ENCODE results near the gene PMFBP1. TPM values are rescaled to one million over a fixed set of nuclear protein-coding genes. Genes with fewer than 3 reads are reported as not detected.

PMFBP1 gene
- total RNA-seq, 4 donors from 2014 or later = 0.13 to 1.4 (median 0.98) TPM

DNA sequence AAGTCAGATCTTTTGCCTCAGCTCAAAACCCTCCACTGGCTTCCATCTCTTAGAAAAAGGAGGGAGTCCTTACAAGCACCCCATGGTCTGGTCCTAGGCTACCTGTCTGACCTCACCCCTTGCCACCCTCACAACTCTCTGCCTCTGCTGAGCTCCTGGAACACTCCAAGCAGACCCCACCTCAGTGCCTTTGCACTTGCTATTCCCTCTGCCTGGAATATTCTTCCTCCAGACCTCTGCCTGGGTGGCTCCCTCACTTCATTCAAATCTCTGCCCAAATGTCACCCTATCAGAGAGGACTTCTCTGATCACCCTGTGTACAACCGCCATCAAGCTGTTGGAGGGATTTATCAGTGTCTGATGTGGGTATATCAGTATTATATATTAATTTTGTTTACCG, 37.4 kb downstream of the PMFBP1 start:
- TF ChIP-seq, protein P1, sequence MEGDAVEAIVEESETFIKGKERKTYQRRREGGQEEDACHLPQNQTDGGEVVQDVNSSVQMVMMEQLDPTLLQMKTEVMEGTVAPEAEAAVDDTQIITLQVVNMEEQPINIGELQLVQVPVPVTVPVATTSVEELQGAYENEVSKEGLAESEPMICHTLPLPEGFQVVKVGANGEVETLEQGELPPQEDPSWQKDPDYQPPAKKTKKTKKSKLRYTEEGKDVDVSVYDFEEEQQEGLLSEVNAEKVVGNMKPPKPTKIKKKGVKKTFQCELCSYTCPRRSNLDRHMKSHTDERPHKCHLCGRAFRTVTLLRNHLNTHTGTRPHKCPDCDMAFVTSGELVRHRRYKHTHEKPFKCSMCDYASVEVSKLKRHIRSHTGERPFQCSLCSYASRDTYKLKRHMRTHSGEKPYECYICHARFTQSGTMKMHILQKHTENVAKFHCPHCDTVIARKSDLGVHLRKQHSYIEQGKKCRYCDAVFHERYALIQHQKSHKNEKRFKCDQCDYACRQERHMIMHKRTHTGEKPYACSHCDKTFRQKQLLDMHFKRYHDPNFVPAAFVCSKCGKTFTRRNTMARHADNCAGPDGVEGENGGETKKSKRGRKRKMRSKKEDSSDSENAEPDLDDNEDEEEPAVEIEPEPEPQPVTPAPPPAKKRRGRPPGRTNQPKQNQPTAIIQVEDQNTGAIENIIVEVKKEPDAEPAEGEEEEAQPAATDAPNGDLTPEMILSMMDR (IDR thresholded peaks at IDR 0.05) = no peak
- DNase-seq (ENCODE audit: low spot score) = no peak
- ATAC-seq (ENCODE audit: low FRiP score) = no peak

DNA sequence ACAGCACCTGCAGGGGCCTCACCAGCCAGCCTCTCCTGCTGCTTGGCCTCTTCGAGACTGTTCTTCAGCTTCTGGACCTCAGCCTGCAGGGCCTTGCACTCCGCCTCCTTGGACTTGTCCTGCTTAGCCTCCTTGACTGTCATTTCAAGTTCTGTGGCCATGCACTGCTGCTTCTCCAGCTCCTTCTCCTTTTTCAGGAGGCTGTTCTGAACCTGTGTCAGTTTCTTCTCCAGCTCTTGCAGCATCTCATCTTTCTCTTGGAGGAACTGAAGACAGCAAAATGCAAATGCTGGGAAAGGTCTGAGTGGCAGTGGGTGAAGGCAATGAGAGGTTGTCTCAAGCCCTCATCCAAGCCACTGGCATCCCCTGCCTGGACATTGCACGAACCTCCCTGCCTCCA, 39.2 kb downstream of the PMFBP1 start:
- ATAC-seq (ENCODE audit: low FRiP score) (no peak), DNase-seq (ENCODE audit: low spot score) (no peak)
- TF ChIP-seq, protein P1 (IDR thresholded peaks at IDR 0.05) = no peak

DNA sequence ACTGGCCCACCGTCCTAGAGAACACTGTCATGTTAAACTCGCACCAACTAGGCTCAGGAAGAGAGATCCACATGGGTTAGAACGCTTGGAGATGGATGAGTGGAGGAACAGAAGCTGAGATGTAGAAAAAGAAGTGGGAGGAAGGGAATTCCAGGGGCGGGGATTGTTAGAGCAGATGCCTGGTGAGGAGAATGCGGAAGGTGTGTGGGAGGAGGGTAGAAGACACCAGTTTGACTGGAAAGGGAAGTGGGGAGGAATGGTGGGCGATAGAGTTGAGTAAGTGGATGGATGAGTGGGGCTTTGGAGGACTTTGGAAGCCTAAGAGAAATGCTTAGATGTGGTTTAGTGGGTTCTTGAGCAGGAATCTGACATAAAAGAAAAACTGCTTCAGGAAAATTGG, 40.9 kb downstream of the PMFBP1 start:
- ATAC-seq (ENCODE audit: low FRiP score) (no peak), DNase-seq (ENCODE audit: low spot score) (no peak)
- TF ChIP-seq, protein P1 (IDR thresholded peaks at IDR 0.05) = no peak

DNA sequence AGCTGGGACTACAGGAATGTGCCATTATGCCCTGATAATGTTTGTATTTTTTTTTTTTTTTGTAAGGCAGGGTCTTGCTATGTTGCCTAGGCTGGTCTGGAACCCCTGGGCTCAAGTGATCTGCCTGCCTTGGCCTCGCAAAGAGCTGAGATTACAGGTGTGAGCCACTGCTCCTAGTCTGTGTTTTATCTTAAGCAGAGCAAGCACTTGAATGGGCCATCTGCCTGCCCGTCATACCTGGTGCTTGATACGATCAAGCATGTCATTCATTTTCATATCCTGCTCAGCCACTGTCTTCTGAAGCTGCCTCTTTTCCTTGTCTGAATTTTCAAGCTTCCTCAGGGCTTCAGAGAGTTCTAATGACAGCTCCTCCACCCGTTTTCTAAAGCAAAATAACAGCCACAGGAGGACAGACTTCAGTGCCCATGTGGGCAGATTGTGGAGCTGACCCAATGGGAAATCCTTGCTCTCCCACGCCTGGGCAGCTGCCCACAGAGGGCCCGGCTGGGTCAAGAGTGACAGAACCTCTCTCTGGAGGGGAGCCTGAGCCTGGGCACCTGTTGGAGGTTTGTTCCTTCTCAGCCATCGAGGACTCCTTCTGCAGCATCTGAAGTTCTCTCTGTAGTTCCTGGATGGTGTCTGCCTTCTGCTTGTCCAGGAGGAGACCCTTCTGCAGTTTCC, 41.8 kb downstream of the PMFBP1 start:
- DNase-seq (ENCODE audit: low spot score) = no peak
- TF ChIP-seq, protein P1 (IDR thresholded peaks at IDR 0.05) = no peak
- no peak for ATAC-seq (ENCODE audit: low FRiP score)

DNA sequence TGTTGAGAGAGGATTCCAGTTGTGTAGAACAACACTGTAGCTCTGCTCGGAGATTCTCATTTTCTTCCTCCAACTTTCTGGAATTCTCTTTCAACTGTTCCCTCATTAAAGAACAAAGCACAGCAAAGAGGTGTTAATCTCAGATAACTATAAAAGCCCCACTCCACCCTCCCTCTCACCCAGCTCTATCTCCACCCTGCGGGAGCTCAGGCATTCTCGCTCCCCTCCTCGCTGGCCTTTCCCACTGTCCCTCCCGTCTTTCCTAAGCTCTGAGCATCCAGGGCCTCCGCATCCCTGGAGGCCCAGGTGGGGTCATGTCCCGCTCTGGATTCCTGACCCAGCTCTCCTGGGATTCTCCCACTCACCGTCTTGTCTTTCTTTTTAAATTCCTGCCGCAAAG, 43.3 kb downstream of the PMFBP1 start:
- TF ChIP-seq, protein P1 (IDR thresholded peaks at IDR 0.05) = no peak
- no peak for DNase-seq (ENCODE audit: low spot score)
- ATAC-seq (ENCODE audit: low FRiP score) = no peak

DNA sequence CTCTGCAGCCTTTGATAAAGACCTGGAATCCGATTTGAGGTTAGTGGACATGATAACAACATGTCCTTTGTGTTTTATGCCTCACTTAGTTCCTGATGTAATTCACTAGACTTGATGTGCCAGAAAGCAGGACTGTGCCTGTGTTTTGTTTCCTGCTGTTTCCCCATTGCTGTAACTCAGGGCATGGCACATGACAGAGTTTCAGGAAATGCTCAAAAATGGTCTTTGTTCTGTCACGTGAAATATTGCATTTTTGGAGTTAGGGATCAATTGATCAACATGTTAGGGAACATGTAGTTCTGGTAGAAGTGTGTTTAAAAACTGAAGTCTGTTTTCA, 45.6 kb downstream of the PMFBP1 start:
- DNase-seq (ENCODE audit: low spot score) = no peak
- ATAC-seq (ENCODE audit: low FRiP score) = no peak
- TF ChIP-seq, protein P1 (IDR thresholded peaks at IDR 0.05) = no peak

DNA sequence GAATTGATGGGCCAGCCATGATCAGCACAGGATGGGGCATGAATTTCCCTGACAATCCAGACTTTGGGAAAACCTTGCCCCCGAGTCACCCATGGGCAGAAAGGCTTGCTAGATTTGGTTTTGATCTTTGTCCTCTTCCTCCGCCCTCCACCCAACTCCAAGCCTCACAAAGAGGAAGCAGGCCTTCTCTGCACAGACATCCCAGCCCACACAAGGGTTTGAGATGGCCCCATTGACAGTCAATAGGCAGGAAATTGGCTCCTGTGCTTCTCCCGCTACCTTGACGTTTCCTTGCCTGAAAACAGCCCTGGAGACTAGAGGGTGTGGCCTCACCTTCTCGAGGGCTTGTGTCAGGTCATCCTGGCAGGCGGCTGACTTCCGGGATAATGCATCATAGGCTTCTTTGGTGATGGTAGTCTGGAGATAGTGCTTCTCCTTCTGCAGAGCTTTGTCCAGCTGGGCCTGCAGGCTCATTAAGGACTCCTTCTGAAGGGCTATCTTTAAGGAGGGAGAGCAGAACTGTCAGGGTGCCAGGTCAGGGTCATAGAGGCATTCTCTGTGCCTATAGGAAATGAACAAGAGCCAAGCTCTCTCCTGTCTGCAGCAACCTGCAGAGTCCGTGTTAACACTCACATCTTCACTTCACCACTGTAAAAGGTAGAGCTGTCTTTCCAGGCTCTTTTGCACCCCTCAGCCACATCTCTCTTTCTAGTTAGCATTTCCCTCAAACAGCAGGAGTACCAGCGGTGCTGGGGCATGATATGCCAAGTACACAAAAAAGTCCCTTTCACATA, 46.1 kb downstream of the PMFBP1 start:
- ATAC-seq (ENCODE audit: low FRiP score) (no peak), DNase-seq (ENCODE audit: low spot score) (no peak)
- TF ChIP-seq, protein P1 (IDR thresholded peaks at IDR 0.05) = no peak
